Activated naive CD8-positive, alpha-beta T cell treated with anti-CD3 and anti-CD28 coated beads, Interleukin-2, amount 50 U/mL, for 24 hours (primary cell): ENCODE results near the gene EML1.
"Not testable (repeated sequence)": the region's sequence is repeated elsewhere in the genome, so short reads cannot be mapped to it uniquely, and the experiment has no call there.

Source experiments
- ATAC-seq: fragments of 150-1000 bp; cut with Tn5 transposase; one replicate; pipeline ENCODE4 v1.10.0; 2021
- DNase-seq: peaks from one replicate; pipeline ENCODE4 v3.0.0; 2021
- H3K27ac Mint-ChIP-seq: one replicate; pipeline ENCODE4 v1.8.0; 2021; ENCODE audit warnings: mild to moderate bottlenecking, mixed read lengths
- H3K27me3 Mint-ChIP-seq: one replicate; pipeline ENCODE4 v1.8.0; 2021; ENCODE audit warnings: mixed read lengths
- H3K36me3 Mint-ChIP-seq: one replicate; pipeline ENCODE4 v1.8.0; 2021; ENCODE audit warnings: low read depth, mixed read lengths
- H3K4me1 Mint-ChIP-seq: one replicate; pipeline ENCODE4 v1.8.0; 2021; ENCODE audit warnings: mixed read lengths
- H3K4me3 Mint-ChIP-seq: one replicate; pipeline ENCODE4 v1.8.0; 2021; ENCODE audit warnings: mild to moderate bottlenecking, moderate library complexity, mixed read lengths
- H3K9me3 Mint-ChIP-seq: one replicate; pipeline ENCODE4 v1.8.0; 2021; ENCODE audit warnings: mixed read lengths

Gene EML1

GRCh38 chr14:99937475-99938244 is 144.4 kb downstream of the EML1 start:
- H3K4me1 Mint-ChIP-seq, result no peaks in the 10 kb centered on the region

DNA sequence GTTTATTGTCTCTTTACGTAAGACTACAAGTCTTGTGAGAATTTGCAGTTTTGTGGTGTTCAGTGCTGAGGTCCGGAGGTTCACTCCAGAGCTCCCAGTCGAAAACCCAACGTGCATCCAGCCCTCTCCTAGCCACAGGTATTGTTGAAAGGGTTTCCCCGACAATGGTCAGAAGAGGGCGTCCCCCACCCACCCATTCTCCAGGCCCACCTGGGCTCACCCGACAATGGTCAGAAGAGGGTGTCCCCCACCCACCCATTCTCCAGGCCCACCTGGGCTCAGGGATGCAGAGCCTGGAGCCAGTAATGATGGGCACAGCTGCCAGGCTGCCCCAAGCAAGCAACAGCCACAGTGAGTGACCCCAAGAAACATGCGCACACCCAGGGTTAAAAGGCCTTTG is 145.2 kb downstream of the EML1 start:
- H3K27ac Mint-ChIP-seq, result no peak overlapping the region
- no peaks in the 10 kb centered on the region for H3K36me3 Mint-ChIP-seq
- DNase-seq (no peak), ATAC-seq (no peak)
- H3K4me3 Mint-ChIP-seq, result no peak overlapping the region
- H3K27me3 Mint-ChIP-seq, result peaks cover 4% of the 10 kb centered on the region
- no peaks in the 10 kb centered on the region for H3K9me3 Mint-ChIP-seq
- no peaks in the 10 kb centered on the region for H3K4me1 Mint-ChIP-seq

More at GRCh38 chr14:99937475-99938244, 144.4 kb downstream of the EML1 start:
- Mint-ChIP-seq H3K27ac (no peak overlapping the region), H3K9me3 (no peaks in the 10 kb centered on the region), H3K36me3 (no peaks in the 10 kb centered on the region), H3K27me3 (peaks cover 4% of the 10 kb centered on the region), H3K4me3 (no peak overlapping the region)
- ATAC-seq (no peak), DNase-seq (no peak)

DNA sequence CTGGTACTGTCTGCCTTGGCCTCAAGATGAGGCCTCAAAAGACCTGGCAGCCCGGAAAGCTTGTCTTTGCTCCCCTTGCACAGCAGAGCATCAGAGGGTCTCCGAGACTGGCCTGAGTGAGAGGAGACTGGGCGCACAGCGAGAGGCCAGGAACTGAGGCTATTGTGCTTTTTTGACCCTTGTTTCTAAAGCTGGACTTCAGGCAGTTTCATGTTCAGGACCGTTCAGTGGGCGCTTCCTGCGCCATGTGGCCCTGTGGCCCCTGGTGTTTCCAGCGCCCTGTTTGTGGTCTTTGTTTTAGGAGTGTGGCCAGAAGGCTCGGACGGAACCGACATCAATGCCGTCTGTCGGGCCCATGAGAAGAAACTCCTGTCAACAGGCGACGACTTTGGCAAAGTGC is 145.7 kb downstream of the EML1 start:
- Mint-ChIP-seq H3K4me1 (no peaks in the 10 kb centered on the region), H3K9me3 (no peaks in the 10 kb centered on the region), H3K27me3 (peaks cover 3% of the 10 kb centered on the region), H3K36me3 (no peaks in the 10 kb centered on the region), H3K27ac (no peak overlapping the region), H3K4me3 (no peak overlapping the region)
- ATAC-seq (no peak), DNase-seq (no peak)

- Mint-ChIP-seq H3K36me3 (no peaks in the 10 kb centered on the region), H3K27me3 (peaks cover 3% of the 10 kb centered on the region), H3K9me3 (no peaks in the 10 kb centered on the region), H3K4me1 (no peaks in the 10 kb centered on the region), H3K27ac (no peak overlapping the region), H3K4me3 (no peak overlapping the region)
- ATAC-seq (no peak), DNase-seq (no peak)
Observed at GRCh38 chr14:99939421-99939820, 146.2 kb downstream of the EML1 start.

DNA sequence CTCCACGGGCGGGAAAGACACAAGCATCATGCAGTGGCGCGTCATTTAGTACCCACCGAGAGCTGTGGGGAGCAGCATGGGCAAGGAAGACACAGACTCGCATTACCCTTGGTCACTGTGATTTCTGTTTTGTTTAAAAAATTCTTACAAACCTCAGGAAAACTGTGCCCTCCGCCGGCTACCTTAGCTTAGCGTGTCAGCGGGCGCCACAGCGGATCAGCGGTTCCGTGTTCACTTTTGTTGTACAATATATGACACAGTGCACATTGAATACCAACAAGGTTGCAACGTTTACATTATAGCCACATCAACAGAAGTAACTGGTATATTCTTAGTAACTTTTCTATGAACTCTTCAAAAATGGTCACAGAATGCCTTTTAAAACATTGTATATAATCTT is 146.9 kb downstream of the EML1 start:
- H3K4me3 Mint-ChIP-seq, result no peak overlapping the region
- ATAC-seq (no peak), DNase-seq (no peak)
- H3K36me3 Mint-ChIP-seq, result no peaks in the 10 kb centered on the region
- H3K9me3 Mint-ChIP-seq, result no peaks in the 10 kb centered on the region
- peaks cover 3% of the 10 kb centered on the region for H3K27me3 Mint-ChIP-seq
- no peaks in the 10 kb centered on the region for H3K4me1 Mint-ChIP-seq
- no peak overlapping the region for H3K27ac Mint-ChIP-seq

GRCh38 chr14:99941211-99941610 is 148.0 kb downstream of the EML1 start:
- ATAC-seq, result no peak
- Mint-ChIP-seq H3K4me3 (no peak overlapping the region), H3K9me3 (no peaks in the 10 kb centered on the region), H3K4me1 (peaks cover 2% of the 10 kb centered on the region), H3K36me3 (no peaks in the 10 kb centered on the region), H3K27me3 (peaks cover 8% of the 10 kb centered on the region), H3K27ac (no peak overlapping the region)
- no peak for DNase-seq

DNA sequence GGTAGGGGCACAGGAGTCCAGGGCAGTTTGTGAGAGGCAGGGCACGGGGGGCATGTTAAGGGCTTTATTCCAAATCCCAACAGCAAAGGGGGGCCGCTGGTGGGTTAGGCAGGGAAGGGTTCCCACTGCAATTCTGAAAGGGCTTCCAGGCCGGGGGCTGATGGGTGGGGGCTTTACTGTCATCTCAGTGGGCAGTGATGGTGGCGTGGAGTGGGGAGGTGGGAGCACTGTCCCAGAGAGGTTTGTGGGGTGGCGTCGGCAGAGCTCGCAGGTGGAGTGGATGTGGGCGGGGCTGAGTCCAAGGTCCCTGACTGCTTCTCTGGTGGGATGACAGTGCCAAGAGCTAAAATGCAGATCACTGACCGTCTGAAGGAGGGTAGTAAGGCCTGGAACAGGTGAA is 150.4 kb downstream of the EML1 start:
- no peak overlapping the region for H3K4me3 Mint-ChIP-seq
- peaks cover 7% of the 10 kb centered on the region for H3K4me1 Mint-ChIP-seq
- DNase-seq, result no peak
- peaks cover 22% of the 10 kb centered on the region for H3K27me3 Mint-ChIP-seq
- no peak overlapping the region for H3K27ac Mint-ChIP-seq
- H3K36me3 Mint-ChIP-seq, result no peaks in the 10 kb centered on the region
- H3K9me3 Mint-ChIP-seq, result no peaks in the 10 kb centered on the region
- ATAC-seq, result no peak

GRCh38 chr14:99944241-99944651 is 151.0 kb downstream of the EML1 start:
- H3K4me1 Mint-ChIP-seq, result peaks cover 7% of the 10 kb centered on the region
- no peaks in the 10 kb centered on the region for H3K36me3 Mint-ChIP-seq
- peaks cover 22% of the 10 kb centered on the region for H3K27me3 Mint-ChIP-seq
- ATAC-seq (no peak), DNase-seq (no peak)
- no peaks in the 10 kb centered on the region for H3K9me3 Mint-ChIP-seq
- no peak overlapping the region for H3K27ac Mint-ChIP-seq
- H3K4me3 Mint-ChIP-seq, result no peak overlapping the region

GRCh38 chr14:99945732-99946651 is 152.8 kb downstream of the EML1 start:
- H3K9me3 Mint-ChIP-seq, result no peaks in the 10 kb centered on the region
- ATAC-seq, result peak; percentile 25
- peaks cover 7% of the 10 kb centered on the region for H3K4me1 Mint-ChIP-seq
- no peak for DNase-seq
- peaks cover 22% of the 10 kb centered on the region for H3K27me3 Mint-ChIP-seq
- no peak overlapping the region for H3K4me3 Mint-ChIP-seq
- no peaks in the 10 kb centered on the region for H3K36me3 Mint-ChIP-seq
- H3K27ac Mint-ChIP-seq, result no peak overlapping the region

DNA sequence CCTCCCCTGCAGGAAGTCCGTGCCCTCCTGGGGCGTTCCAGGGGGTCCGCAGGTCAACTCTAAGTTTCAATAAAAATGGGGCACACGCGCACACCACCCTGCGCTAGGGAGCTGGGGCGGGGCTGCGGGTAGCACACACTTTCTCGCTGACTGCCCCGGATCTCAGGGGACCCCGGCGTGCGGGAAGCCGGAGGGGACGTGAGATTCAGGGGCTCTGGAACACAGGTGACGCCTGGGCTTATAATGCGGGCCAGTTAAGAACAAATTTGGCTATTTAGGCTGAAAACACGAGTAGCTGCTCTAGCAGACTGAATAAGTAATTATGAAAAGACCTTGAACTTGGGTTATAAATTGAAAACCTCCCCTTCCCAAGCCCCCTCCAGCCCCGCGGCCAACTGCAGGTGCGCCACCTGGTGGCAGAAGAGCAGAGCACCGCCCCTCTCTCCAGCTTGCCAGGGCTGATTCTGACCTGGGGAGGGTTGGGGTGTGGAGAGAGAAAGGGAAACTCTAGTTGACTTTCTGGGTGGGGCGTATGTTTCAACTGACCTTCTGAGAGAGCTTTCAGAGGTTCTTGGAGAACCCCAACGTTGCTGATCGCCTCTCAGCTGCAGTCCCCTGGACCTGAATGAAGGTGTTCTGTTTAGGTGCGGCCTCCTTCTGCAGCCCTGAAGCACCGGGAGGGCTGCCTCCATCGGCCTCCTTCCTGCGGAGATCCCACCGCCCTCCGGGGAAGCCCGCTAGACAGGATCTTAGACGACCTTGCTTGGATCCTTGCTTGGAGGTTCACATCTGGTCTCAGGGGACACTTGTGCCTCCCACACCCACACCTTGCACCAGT is 153.7 kb downstream of the EML1 start:
- peak; percentile 78 for ATAC-seq
- H3K27me3 Mint-ChIP-seq, result peaks cover 22% of the 10 kb centered on the region
- peak; percentile 61 for DNase-seq
- H3K36me3 Mint-ChIP-seq, result no peaks in the 10 kb centered on the region
- H3K4me3 Mint-ChIP-seq, result peak overlapping the region; percentile 60
- no peak overlapping the region for H3K27ac Mint-ChIP-seq
- H3K4me1 Mint-ChIP-seq, result peaks cover 7% of the 10 kb centered on the region
- no peaks in the 10 kb centered on the region for H3K9me3 Mint-ChIP-seq

DNA sequence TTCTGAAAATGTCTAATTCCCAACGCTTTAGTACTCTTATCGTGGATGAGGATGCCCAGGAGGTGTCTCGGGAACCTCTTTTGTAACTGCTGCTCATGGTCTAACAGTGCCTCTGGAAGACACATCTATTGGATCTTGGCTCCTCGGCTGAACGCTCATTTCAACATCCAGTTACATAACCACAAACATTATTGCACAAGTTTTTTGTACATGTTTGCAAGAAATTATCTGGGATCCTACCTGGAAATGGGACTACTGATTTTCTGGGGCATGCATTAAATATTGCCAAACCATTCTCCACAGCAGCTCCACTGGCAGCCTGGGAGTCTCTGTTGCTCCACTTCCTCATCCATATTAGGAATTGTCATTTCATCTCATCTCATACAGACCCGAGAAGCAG is 154.5 kb downstream of the EML1 start:
- no peak for DNase-seq
- Mint-ChIP-seq H3K27ac (no peak overlapping the region), H3K36me3 (no peaks in the 10 kb centered on the region), H3K4me3 (no peak overlapping the region), H3K9me3 (no peaks in the 10 kb centered on the region), H3K4me1 (peaks cover 7% of the 10 kb centered on the region), H3K27me3 (peaks cover 21% of the 10 kb centered on the region)
- no peak for ATAC-seq

DNA sequence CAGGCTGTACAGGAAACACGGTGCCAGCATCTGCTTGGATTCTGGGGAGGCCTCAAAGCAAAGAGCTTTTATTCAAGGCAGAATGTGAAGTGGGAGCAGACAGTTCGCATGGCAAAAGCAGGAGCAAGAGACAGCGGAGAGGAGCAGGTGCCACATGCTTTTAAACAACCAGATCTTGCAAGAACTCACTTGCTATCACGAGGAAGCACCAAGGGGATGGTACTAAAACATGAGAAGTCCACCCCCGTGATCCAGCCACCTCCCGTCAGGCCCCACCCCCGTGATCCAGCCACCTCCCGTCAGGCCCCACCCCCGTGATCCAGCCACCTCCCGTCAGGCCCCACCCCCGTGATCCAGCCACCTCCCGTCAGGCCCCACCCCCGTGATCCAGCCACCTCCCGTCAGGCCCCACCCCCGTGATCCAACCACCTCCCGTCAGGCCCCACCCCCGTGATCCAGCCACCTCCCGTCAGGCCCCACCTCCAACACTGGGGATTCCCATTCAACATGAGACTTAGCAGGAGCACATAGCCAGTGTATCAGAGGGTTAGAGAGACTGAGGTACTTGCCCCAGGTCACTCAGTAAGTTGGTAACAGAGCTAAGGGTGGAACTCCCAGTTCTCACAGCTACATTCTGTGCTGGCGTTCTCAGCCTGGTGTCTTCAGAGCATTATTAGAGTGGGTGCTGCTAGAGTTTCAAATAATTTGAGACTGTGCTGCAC is 156.0 kb downstream of the EML1 start:
- H3K27me3 Mint-ChIP-seq, result peaks cover 22% of the 10 kb centered on the region
- DNase-seq, H3K27ac Mint-ChIP-seq: not testable (repeated sequence)

GRCh38 chr14:99950181-99950580 is 157.0 kb downstream of the EML1 start:
- H3K36me3 Mint-ChIP-seq, result no peaks in the 10 kb centered on the region
- ATAC-seq, result no peak
- H3K4me3 Mint-ChIP-seq, result no peak overlapping the region
- peaks cover 24% of the 10 kb centered on the region for H3K27me3 Mint-ChIP-seq
- H3K27ac Mint-ChIP-seq, result no peak overlapping the region
- H3K4me1 Mint-ChIP-seq, result peaks cover 9% of the 10 kb centered on the region
- peaks cover 10% of the 10 kb centered on the region for H3K9me3 Mint-ChIP-seq
- DNase-seq, result no peak

More for the DNA sequence above, 156.0 kb downstream of the EML1 start:
- H3K4me3 Mint-ChIP-seq, H3K9me3 Mint-ChIP-seq, ATAC-seq, H3K36me3 Mint-ChIP-seq, H3K4me1 Mint-ChIP-seq: not testable (repeated sequence)

GRCh38 chr14:99951085-99951484 is 157.9 kb downstream of the EML1 start:
- no peak overlapping the region for H3K27ac Mint-ChIP-seq
- no peak for DNase-seq

More at GRCh38 chr14:99951085-99951484, 157.9 kb downstream of the EML1 start:
- H3K36me3 Mint-ChIP-seq, result no peaks in the 10 kb centered on the region
- H3K27me3 Mint-ChIP-seq, result peaks cover 20% of the 10 kb centered on the region
- H3K4me1 Mint-ChIP-seq, result peaks cover 8% of the 10 kb centered on the region
- no peak for ATAC-seq
- H3K9me3 Mint-ChIP-seq, result peaks cover 10% of the 10 kb centered on the region
- H3K4me3 Mint-ChIP-seq, result no peak overlapping the region
